CD4-positive, alpha-beta T cell treated with Interferon gamma for 1 hour (primary cell): ENCODE data around the gene SULT6B1.
"Not testable (repeated sequence)": the region's sequence is repeated elsewhere in the genome, so short reads cannot be mapped to it uniquely, and the experiment has no call there.

Experiments used
- DNase-seq: peaks from one replicate; pipeline ENCODE4 v3.0.0-alpha.2; 2020

Gene SULT6B1

DNA sequence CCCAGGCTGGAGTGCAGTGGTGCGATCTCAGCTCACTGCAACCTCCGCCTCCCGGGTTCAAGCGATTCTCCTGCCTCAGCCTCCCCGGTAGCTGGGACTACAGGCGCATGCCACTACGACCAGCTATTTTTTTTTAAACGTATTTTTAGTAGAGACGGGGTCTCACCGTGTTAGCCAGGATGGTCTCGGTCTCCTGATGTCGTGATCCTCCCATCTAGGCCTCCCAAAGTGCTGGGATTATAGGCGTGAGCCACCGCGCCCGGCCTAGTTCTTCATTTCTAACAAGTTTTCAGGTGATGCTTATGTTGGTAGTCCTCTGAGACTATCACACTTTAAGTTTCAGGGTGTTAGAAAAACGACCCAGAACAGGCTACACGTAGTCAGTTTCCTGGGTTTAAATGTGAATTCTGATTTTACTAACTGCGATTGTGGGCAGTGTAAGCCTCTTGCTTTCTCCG, 7.4 kb upstream of the SULT6B1 start:
- DNase-seq: not testable (repeated sequence)

DNA sequence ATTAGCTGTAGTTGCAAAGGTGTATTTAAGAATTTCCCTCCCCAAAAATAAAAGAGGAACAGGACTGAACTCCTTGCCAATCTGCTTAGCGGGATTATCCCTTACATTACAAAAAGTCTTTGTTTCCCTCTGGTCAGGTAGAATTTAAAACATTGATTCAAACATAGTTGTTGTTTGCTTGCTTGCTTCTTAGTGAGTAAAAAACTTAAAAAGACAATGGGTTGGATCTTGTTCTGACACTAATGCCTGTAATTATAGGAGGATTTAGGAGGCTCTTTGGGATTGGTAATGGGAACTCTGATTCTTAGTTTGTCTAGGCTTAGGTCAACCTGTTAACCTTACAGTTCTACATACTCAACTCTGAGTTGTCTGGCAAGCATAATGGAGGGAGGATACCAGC, 4.1 kb upstream of the SULT6B1 start:
- no peak for DNase-seq

DNA sequence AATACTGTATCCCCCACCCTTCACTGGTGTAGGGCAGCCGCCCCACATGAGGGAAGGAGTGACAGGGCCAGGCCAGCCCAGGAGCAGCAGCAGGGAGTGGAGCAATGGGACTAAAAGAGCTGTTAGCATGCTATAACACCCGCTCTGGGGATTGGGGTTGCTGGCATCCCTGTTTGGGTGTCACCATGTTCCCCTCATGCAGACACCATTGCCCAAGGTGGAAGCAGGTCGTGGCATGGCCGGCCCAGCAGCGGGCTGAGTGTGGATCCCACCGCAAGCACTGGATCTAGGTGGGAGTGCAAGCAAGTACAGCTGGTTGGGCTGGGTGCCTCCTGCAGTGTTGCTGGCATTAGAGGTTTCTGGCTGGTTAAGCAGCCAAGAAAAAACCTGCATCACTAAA, 3.3 kb upstream of the SULT6B1 start:
- no peak for DNase-seq

DNA sequence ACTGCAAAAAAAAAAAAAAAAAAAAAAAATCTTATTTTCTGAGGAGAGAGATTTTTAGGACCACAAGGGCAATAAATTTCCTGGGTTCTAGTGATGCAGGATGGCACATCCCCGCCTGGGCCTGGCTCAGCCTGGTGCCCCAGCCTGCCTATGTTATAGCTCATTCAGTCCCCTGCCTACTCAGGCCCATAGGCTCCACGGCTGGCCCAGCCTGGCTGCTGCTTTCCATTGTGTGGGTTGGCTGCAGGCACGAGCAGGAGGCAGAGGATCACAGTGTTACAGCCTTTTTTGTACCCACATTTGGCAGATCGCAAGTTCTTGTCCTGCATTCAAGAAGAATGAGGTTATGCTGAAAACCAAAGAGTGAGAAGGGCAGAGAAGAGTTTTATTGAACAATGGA, 2.8 kb upstream of the SULT6B1 start:
- no peak for DNase-seq

DNA sequence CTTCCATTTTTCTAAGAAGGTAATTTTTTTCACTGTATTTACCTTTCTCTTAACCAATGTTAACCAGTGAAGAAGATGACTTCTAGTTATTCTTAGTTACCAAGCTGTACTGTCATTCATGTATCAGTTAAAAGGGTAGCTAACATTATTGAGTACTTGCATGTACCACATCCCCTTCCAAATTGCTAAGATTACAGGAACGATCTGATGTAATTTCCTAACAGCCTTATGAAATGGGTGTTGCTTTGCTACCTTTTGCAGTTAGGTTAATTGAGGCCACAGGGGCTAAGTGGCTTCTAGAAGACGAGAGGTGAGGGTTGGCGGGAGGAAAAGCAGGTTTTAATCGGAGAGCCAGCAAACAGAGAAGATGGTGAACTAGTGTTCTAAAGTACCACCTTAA, 1.8 kb upstream of the SULT6B1 start:
- no peak for DNase-seq

DNA sequence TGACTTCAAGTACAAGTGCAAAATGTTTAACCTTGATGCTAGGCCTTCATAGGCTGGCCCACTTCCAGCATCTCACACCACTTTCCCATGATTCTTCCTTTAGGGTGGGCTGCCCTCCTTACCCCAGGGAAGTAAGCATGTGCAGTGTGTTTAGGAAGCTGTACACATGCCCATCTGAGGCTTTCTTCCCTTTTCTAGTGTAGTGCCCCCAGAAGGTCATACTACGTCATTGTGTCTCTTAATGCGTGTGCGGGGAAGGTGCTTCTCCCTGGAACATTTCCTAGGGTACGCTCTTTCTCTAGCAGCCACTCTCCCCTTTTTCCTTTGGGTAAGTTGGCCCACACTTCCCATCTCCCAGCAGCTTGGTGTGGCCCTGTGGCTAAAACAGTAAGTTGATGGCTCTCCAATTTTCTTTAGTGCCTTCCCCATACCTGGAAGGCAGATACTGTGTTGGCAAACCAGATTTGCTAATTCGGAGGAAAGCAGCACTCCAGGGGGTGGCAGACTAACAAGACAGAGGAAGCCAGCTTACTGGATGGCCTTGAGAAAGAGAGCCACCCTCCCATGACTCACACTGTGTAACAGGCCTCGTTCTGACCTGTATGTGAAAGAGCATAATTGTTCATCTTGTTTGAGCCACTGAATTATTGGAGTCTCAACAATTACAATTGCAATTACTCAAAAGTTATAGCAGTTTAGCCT, 1.1 kb upstream of the SULT6B1 start:
- DNase-seq: peak; percentile 22

DNA sequence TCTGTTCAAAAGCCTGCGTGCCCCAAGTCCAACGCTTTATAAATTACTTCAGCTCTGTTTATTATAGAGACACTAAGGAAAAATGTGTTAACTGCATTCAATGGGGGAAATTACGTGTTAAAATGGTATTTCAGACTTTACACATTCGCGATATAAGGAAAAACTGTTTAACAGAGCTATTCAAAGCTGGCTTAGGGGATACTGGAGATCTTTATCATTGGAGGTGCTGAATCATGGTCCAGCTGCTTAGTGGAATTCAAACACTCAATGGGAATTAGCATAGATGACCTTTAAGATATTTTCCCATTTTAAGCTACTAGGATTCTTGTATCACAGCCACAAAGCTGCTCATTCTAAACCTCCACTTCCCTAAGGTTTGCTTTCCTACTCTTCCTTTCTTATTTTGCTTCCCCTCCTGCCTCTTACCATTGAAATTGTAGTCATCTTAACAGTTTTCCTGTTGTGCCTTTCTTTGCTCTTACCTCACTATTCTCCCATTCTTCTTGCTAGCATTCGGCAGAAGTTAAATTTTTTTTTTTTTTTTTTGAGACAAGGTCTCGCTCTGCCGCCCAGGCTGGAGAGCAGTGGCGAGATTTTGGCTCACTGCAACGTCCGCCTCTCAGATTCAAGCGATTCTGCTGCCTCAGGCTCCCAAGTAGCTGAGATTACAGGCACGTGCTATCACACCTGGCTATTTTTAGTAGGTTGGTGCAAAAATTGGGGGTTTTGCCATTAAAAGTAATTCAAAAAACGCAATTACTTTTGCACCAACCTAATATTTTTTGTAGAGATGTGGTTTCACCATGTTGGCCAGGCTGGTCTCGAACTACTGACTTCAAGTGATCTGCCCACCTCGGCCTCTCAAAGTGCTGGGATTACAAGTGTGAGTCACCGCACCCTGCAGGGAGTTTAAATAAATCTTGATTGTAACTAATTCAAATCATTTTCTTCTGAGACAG, 6.5 kb downstream of the SULT6B1 start:
- DNase-seq: no peak

DNA sequence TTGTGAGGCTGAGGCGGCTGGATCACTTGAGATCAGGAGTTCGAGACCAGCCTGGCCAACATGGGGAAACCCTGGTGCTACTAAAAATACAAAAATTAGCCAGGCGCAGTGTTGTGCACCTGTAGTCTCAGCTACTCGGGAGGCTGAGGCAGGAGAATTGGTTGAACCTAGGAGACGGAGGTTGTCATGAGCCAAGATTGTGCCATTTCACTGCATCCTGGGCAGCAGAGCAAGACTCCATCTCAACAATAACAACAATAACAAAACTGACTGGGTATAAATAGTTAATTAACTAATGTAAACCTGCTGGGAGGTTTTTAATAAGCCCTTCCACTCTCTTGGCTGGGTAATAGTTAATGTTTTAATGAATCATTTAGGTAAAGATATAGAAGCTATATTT, 7.8 kb downstream of the SULT6B1 start:
- no peak for DNase-seq

DNA sequence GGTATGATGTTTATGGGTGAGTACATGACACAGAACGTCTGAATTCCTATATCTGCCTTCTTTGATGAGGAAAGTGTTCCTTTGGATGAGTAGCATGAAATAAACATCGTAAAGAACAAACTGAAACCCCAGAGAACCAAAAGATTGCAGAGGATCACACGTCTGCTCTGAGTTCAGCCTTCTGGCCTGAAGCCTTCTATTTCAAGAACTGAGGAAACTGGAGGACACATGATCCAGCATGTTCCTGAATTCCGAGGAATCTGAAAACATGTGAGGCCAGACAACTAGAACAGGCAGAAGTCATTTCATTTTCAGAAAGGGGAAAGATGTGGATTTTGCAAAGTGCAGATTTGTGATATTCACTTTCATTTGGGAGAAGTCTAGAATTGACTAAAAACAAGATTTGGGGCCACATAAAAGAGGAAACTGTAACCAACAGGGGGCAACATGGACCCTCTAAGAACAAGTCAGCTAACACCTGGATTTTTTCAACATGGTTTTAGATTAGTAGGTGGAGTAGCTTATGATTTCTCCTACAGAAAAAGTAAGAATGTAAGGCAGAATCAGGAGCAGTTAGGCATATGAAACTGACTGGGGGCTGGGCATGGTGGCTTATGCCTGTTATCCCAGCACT, 8.3 kb downstream of the SULT6B1 start:
- no peak for DNase-seq

DNA sequence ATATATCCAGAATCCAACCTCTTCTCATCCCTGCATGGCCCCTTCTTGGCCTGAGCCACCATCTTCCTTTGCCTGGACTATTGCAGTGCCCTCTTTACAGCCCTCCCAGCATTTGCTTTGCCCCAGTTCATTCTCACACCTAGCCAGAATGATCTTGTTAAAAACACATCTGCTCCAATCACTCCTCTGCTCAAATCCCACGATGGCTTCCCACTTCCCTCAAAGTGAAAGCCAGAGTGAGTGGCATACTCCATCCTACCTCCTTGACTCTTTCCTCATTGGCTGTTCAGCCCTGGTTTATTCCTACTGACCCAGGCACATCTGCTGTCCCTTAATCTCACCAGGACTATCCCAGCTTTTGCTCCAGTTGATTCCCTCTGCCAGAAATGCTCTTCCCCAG, 14.7 kb downstream of the SULT6B1 start:
- DNase-seq: no peak

DNA sequence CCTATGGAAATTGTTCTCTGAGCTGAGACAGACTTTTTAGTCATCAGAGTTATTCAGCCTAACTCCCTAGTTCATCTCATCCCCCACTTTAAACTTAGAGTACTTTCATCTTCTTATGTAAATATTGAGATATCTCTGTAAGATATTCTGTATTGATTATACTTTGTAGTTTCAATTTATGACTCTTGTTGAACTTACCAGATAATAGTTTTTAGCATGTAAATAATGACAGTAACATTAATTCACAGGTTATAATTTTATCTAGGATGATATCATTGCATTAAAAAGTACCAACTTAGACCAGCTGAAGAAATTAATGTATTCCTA, 16.9 kb downstream of the SULT6B1 start:
- DNase-seq: no peak

DNA sequence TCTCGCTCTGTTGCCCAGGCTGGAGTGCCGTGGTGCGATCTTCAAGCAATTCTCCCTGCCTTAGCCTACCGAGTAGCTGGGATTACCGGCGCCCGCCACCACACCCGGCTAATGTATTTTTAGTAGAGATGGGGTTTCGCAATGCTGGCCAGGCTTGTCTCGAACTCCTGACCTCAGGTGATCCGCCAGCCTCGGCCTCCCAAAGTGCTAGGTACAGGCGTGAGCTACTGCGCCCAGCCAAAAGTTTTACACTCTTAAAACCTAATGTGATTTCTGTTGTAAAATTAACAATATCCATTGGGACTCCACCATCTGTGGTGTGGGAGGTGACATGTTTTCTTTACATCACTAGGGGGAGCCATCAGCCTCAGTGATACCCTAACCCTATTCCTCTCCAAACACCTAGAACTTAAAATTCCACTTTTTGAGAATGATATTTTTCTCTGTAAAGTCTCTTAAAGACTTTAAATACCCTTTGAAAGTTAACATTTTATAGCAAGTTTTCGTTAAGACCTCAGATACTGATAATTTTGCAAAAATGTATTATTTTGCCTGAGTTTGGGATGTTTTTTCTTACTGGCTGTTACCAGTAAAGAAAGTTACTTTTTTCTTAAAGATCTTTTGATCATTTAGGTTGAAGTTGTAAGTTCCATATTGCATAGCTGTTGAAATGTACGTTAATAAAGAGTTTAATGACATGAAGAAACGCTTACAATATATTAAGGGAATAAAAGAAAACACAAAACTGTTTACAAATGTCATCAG, 20.1 kb downstream of the SULT6B1 start:
- peak; percentile 4 for DNase-seq

DNA sequence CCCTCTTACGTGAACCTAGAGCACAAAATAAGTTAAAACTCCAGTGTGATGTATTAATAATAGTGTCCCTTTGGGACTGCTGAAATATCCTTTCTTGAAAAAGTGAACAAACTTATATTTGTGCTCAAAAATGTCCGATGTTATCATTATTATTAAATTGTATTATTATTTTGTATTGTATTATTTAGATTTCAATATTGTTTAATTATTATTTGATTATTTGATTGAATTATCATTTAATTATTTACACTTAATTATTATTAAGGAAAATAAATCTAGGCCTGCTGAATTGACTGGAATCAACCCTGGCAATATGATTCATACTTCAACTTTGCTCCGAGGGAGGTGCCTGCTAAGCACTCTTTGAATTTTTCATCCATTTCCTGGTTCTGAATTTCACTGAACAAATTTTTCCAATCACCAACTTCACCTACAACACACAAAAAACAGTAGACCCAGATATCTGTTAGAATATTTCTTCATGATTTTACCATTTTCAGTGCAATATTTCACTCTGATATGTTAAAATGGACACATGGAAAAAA, 20.8 kb downstream of the SULT6B1 start:
- no peak for DNase-seq

DNA sequence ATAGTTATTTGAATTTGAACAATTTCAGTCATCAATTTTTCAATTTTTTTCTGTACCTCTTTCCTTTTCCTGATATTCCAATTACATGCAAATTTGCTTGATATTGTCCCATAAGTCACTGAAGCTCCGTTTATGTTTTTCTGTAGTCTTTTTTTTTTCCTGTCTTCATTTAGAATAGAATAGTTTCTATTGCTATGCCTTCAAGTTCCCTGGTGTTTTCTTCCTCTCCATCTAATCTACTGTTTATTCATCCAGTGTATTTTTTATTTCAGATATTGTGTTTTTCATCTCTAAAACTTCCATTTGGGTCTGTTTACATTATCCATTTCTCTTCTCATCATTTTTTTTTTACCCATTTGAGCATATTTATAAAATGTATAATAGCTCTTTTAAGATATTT, 23.7 kb downstream of the SULT6B1 start:
- no peak for DNase-seq

DNA sequence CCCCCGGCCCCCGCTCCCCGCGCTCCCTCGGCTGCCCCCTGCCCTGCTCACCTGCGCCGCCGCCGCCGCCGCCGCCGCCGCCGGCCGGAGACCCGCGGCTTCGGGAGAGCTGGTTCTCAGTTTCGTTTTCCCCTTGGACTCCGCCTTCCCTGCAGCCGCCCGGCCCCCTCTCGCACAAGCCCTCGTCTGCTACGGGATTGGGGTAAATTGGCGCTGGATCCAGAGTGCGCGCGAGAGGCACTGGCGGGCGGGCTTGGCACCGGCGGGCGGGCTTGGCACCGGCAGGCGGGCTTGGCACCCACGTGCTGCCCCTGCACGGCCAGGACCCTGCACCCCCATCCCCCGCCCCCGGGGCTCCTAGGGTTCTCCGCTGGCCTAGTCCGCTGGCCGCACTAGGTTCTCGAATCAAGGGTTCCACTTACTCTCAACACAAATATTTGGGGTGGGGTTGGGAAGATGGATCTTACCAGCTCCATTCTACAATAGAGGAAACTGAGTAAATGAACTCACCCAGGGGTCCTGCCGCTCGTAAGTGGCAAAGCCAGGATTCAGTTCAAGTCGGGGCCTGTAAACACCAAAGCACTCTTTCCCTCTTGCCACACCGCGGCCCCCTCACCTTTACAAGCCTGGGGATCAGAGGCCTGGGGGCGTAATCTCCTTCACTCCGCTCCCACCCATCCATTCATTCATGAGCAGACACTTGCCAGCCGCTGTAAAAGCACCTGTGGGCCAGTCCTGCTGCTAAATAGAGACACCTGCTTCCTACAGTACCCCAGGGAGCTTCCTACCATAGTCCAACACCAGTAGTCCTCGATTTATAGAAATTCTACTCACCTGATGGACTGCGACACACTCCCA, 31.4 kb downstream of the SULT6B1 start, which contains the start of gene EIF2AK2:
EIF2AK2 (minus strand) TSS at position 124 of the 858 bp plus-strand sequence. CDS start 9,174 bp downstream, outside the sequence.
- DNase-seq: peak; percentile 80

DNA sequence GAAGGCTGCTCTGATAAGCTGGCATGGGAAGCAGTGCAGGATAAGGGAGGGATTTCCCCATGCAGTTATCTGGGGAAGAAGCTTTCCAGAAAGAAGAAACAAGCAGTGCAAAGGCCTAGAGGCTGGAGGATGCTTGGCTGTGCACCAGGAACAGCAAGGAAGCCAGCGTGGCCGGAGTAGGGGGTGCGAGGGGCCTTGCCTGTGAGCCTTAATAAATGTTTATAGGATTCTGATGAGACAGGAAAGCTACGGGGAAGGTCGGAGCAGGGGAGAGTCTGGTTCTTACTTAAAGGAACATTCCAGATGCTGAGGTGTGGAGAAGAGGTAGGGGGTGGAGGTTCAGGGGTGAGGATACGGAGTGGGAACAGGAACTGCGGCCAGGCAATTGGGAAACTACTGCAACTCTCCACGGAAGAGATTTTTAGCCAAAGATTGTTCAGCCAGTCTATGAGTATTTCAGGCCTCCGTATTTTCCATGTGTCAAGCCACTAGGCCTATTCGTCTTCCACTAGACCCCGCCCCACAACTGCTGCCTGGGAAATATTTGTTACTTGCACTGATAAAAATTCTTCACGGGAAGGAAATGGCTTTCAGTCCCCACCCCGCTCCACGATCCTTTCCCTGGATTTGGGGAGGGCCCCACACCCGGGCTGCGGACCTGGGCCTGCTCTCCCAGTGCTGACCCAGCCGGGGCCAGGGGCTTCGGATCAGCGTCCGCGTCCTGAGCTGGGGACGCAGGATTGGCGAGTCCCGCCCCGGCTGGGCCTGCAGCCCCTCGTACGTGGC, 32.2 kb downstream of the SULT6B1 start:
- DNase-seq: no peak

DNA sequence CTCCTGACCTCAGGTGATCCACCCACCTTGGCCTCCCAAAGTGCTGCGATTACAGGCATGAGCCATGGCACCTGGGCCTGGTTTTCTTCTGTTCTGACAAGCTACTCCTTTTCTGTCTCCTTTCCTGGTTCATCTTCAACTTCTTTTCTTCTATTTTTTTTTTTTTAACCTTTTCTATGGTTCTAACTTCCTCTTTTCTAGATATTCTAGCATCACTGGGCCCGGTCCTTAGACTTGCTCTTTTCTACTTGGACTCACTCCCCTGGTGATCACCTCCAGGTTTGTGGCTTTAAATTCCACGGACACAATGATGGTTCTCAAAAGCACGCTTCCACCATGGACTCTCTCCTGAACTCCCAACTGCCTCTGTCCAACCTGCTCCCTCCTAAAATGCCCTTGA, 33.7 kb downstream of the SULT6B1 start:
- no peak for DNase-seq

DNA sequence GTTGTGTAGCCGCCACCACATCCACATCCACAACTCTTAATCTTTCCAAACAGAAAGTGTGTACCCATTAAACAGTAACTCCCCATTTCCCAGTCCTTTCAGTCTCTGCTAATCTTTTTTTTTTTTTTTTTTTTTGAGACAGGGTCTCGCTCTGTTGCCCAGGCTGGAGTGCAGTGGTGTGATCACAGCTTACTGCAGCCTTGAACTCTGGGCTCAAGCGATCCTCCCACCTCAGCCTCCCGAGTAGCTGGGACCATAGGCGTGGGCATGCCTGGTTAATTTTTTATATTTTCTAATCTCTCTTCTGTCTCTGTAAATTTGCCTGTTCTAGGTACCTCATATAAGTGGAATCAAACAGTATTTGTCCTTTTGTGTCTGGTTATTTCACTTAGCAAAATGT, 35.2 kb downstream of the SULT6B1 start:
- no peak for DNase-seq

DNA sequence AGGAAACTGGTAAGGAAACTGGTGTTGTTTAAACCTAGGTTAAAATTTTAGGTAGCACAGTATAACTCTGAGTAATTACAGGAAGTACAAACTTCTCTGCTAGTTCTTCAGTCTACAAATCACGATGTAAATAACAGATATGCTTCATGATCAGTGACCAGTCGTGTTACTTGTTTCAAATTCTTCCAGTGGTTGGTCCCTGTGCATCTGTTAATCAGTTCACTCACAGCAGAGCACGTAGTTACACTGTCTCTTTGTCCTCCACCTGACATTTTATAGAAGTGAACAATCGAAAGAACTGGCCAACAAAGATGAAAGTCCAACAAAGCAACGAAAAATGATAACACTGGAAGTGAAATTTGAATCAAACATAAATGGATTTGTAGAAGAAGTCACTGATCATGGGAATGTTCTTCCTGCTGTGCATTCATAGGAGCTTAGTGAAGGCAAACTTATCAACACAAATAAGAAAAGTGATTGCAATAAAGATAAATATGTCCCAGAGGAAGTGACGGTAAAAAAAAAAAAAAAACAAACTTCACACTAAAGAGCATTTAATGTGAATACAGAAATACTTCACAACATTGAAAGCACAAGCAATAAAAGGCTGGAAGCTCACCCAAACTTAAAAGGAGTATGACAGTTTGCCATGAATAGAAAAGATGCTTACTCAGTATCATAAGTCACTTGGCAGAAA, 38.7 kb downstream of the SULT6B1 start:
- no peak for DNase-seq

DNA sequence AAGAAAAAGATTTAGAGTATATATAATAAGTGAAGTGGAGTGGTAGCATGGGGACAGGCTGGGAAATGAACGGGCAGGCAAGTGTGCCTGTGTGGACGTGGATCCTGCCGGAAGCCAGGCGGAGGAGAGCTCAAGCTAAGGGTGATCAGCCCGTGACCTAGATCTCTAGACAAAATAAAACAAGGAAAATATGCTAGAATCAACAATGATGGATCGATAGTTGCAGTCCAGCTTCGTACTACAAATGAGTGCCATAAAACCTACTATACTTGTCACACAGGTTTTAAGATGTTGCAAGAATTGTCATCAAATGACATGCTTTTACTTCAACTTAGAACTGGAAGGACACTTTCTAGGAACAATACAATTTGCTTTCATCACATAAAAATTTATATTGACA, 40.1 kb downstream of the SULT6B1 start:
- no peak for DNase-seq
